AG10803 (cell line): Measurements from ENCODE around the gene UVRAG.
"Not testable (repeated sequence)": the region's sequence is repeated elsewhere in the genome, so short reads cannot be mapped to it uniquely, and the experiment has no call there.

Experiments
- DNase-seq: peaks from one replicate; pipeline ENCODE4 v3.0.0; 2010; ENCODE audit warnings: low read depth
- H3K4me3 ChIP-seq: 2 replicates; pipeline ENCODE4 v1.5.1; 2011; ENCODE audit warnings: mild to moderate bottlenecking, low read length, control low read depth
- TF ChIP-seq, protein P1 (sequence below): conservative IDR thresholded peaks from 2 replicates; pipeline ENCODE4 v1.5.1; 2011; ENCODE audit warnings: mild to moderate bottlenecking, low read length, control low read depth, inconsistent platforms

The UVRAG gene

DNA sequence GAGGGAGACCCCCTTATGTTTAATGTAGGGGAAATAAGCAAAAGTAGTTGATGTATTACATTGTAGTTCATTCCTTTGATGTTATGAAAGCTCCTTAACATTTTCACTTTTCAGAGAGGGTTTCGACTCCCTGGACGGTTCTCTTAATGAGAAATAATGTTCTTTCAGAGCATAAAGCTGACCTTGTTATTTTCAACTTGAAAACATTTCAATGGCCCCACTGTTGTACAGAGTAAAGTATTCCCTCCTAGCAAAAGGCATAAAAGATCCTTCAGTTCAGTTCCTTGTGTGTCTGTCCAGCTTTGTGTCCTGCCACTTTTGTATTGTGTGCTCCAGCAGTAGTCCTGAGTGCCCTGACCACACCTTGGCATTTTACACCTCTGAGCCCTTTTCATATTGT lies 63.9 kb downstream of the UVRAG start:
- TF ChIP-seq, protein P1, sequence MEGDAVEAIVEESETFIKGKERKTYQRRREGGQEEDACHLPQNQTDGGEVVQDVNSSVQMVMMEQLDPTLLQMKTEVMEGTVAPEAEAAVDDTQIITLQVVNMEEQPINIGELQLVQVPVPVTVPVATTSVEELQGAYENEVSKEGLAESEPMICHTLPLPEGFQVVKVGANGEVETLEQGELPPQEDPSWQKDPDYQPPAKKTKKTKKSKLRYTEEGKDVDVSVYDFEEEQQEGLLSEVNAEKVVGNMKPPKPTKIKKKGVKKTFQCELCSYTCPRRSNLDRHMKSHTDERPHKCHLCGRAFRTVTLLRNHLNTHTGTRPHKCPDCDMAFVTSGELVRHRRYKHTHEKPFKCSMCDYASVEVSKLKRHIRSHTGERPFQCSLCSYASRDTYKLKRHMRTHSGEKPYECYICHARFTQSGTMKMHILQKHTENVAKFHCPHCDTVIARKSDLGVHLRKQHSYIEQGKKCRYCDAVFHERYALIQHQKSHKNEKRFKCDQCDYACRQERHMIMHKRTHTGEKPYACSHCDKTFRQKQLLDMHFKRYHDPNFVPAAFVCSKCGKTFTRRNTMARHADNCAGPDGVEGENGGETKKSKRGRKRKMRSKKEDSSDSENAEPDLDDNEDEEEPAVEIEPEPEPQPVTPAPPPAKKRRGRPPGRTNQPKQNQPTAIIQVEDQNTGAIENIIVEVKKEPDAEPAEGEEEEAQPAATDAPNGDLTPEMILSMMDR = no peak
- H3K4me3 ChIP-seq = no peak overlapping the region
- DNase-seq = no peak

DNA sequence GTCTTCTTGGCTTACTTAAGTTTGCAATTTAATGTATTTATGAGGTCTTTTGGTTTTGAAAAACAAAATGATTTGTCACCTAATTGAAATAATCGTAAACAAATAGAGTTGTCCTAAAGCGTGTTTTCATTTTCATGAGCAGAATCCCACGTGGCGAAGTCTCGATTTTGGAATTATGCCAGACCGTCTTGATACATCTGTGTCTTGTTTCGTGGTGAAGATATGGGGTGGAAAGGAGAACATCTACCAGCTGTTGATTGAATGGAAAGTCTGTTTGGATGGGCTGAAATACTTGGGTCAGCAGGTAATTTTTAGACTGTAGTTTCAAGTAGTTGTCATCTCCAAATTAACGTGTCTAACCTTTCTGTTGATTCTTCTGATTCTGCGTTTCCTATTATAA lies 64.7 kb downstream of the UVRAG start:
- H3K4me3 ChIP-seq = no peak overlapping the region
- no peak for DNase-seq
- TF ChIP-seq, protein P1 = no peak

DNA sequence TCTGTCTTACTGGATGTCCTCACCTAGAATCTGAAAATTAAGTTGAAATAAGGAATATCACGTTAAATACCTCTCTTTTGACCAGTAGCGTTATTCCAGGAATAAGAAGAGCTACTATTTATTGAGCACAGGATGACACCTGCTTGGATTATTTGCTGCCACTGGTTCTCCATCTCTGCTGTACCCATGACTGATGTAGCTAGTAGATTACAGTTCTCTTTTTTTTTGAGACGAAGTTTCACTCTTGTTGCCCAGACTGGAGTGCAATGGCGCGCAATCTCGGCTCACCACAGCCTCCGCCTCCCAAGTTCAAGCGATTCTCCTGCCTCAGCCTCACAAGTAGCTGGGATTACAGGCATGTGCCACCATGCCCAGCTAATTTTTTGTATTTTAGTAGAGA lies 65.3 kb downstream of the UVRAG start:
- not testable (repeated sequence) for DNase-seq, H3K4me3 ChIP-seq

DNA sequence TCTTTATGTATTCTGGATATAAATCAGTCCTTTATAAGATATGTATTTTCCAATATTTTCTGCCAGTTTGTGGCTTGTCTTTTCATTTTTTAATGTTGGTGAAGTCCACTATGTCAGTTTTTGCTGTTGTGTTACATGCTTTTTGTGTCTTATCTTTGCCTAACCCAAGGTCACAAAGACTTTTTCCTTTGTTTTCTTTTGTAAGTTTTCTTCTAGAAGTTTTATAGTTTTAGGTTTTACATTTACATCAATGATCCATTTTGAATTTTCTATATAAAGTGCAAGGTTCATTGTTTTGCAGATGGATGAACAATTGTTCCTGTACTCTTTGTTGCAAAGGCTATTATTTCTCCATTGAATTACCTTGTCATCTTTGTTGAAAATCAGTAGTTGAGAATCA lies 69.3 kb downstream of the UVRAG start:
- TF ChIP-seq, protein P1 = no peak
- no peak overlapping the region for H3K4me3 ChIP-seq
- DNase-seq = no peak

DNA sequence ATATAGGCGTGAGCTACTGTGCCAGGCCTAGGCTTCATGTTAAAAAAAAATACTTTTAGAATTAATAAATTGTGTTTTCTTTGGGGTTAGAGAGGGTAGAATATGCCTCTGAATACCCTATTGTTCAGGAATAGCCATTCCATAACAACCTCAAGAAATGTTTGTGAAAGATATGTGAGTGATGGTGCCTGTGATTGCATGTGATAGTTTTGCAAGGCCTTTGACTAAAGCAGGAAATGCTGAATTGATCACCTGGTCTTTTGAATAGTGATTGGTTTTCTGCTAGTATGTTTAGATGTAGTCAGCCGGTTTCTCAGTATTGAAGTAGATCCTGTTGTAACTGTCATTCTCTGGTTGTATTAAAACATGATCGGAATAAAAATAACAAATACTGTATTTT lies 73.4 kb downstream of the UVRAG start:
- H3K4me3 ChIP-seq = no peak overlapping the region
- TF ChIP-seq, protein P1 = no peak
- no peak for DNase-seq

DNA sequence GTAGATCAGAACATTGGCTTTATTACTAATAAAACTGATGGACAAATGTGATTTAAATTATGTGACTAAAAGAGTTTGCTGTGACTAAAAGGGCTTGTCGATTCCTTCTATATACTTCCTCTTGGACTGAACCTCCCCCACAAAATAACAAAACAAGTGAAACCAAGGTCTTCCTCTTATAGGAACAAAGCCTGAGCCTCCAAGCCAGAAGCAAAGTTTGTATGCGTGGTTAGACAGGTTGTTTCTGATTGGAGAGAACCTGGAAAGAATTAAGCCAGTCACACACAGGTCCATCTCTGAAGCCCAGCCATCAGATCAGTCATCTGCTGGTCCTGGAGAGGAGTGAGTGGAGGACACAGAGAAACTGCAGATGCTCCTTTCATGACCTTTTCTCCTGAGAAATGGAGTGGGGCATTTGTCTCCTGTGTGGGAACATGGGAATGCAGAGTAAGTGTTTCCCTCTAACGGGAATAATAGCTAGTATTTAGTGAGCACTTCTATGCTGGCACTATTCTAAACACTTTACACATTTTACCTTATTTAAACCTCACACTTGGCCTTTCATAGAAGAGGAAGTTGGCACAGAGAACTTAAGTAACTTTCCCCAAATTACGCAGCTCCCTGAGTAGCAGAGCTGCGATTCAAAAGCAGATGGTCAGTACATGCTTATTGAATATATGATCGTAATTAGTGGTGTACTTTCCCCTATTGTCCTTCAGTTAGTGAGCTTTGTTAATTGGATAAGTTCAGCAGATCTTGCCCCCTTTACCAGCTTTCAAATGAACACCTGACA lies 77.1 kb downstream of the UVRAG start:
- DNase-seq = no peak
- no peak overlapping the region for H3K4me3 ChIP-seq
- TF ChIP-seq, protein P1 = no peak

DNA sequence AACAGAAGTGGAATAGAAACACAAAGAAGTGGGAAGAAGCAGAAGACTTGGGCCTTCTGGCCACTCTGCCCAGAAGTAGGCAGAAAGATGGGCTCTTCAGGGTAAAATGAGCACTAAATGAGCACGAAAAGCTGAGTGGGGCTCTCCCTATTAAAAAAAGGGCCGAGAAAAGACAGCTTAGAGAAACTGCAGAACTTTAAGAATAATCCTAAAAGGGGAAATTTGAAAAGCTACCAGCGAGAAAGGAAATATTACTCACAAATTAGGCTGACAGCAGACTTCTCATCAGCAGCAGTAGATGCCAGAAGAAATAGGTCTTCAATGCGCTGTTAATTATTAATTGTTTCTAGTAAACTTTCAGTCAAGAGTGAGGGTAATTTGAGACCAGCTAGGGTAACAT lies 78.2 kb downstream of the UVRAG start:
- TF ChIP-seq, protein P1 = no peak
- no peak overlapping the region for H3K4me3 ChIP-seq
- no peak for DNase-seq
